ENCODE measurements around the gene LCLAT1. TPM values are rescaled to one million over a fixed set of nuclear protein-coding genes. Genes with fewer than 3 reads are reported as not detected.

LCLAT1 gene
- total and polyA plus RNA-seq, 8 donors = 13.1 to 24.9 (median 14.8) TPM

DNA sequence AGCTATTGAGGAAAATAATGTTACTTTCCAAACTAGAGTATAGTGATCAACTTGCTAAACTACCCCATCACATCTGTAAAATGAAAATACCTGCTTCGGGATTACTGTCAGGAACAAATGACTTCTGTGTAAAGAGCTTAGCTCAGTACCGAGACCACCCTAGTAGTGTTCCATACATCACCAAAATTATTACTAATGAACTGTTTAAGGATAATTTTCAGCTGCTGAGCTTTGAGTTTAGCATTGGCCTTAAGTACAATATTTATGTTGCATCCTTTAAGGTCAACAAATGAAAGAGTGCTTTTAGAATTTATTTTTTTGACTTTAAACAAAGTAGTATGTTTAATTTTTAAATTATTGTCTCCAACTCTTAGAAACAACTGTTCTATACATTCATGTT, 144.1 kb downstream of the LCLAT1 start:
- TF ChIP-seq, protein P1, sequence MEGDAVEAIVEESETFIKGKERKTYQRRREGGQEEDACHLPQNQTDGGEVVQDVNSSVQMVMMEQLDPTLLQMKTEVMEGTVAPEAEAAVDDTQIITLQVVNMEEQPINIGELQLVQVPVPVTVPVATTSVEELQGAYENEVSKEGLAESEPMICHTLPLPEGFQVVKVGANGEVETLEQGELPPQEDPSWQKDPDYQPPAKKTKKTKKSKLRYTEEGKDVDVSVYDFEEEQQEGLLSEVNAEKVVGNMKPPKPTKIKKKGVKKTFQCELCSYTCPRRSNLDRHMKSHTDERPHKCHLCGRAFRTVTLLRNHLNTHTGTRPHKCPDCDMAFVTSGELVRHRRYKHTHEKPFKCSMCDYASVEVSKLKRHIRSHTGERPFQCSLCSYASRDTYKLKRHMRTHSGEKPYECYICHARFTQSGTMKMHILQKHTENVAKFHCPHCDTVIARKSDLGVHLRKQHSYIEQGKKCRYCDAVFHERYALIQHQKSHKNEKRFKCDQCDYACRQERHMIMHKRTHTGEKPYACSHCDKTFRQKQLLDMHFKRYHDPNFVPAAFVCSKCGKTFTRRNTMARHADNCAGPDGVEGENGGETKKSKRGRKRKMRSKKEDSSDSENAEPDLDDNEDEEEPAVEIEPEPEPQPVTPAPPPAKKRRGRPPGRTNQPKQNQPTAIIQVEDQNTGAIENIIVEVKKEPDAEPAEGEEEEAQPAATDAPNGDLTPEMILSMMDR (IDR thresholded peaks at IDR 0.05) = no peak
- peak in 1 of 4 donors; percentile 40 for DNase-seq
- no peak overlapping the region for H3K27ac ChIP-seq
- H3K4me1 ChIP-seq = no peaks in the 10 kb centered on the region
- intact Hi-C loops (cut with DNase I) = no loop called here
- H3K4me3 ChIP-seq = no peak overlapping the region
- no peaks in the 10 kb centered on the region for H3K36me3 ChIP-seq
- H3K9me3 ChIP-seq = no peaks in the 10 kb centered on the region
- no peak for ATAC-seq
- H3K27me3 ChIP-seq = no peaks in the 10 kb centered on the region

DNA sequence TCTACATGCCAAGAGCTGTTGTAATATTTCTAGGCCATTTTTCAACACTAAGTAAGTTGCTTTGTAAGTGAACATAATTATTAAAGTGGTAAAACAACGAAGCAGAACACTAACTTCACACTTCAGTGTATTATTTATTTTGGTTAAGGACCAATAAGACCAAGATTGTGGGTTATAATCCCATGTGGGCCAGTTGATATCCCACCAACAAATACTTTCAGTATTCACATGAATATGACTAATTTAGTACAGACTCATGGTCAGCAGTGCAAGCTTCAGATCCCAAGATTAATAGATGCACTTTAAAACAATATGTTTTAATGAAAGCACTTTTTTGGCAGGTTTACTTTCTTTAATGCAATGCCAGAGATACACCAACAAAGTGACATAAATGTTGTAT, 154.3 kb downstream of the LCLAT1 start:
- TF ChIP-seq, protein P1 (IDR thresholded peaks at IDR 0.05) = no peak
- H3K4me1 ChIP-seq = no peaks in the 10 kb centered on the region
- no peak for ATAC-seq
- DNase-seq = no peak
- intact Hi-C loops (cut with DNase I) = no loop called here
- H3K4me3 ChIP-seq = no peak overlapping the region
- no peak overlapping the region for H3K27ac ChIP-seq
- H3K9me3 ChIP-seq = peaks cover 0 to 7% of the 10 kb centered on the region in 2 donors
- H3K36me3 ChIP-seq = no peaks in the 10 kb centered on the region
- no peaks in the 10 kb centered on the region for H3K27me3 ChIP-seq

DNA sequence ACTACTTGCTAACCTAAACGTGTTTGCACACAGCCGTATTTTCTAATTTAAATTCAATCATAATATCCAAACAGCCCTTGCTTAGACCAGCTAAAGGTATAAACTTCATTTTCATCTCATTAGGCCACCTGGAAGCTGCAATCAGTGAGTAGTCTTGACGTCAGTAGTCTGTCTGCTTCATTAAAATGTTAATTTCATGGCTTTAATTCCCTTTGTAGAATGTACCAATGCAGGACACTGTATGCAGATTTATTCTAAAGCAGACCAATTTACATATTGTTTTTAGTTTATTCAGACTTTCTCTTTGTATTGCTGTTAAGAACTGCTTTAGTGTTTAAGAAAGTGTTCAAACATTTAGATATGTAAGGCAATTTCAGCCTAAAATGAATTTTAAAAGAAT, 158.2 kb downstream of the LCLAT1 start:
- Histone ChIP-seq H3K27ac (no peak overlapping the region), H3K4me1 (no peaks in the 10 kb centered on the region), H3K4me3 (no peak overlapping the region), H3K27me3 (no peaks in the 10 kb centered on the region), H3K9me3 (no peaks in the 10 kb centered on the region), H3K36me3 (no peaks in the 10 kb centered on the region)
- intact Hi-C loops (cut with DNase I) = no loop called here
- DNase-seq = no peak
- TF ChIP-seq, protein P1 (IDR thresholded peaks at IDR 0.05) = no peak
- ATAC-seq = no peak

DNA sequence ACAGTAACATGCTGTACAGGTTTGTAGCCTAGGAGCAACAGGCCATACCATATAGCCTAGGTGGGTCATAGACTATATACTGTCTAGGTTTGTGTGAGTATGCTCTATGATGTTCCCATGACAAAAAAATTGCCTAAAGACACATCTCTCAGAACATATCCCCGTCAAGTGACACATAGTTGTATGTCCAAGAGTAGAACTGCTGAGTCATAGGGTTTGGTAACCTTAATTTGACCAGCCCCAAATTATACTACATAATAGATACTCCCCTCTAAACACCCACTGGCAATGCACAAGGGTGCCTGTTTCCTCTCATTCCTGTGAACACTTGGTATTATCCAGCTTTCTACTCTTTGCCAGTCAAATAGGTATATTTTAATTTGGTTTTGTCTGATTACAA, 161.6 kb downstream of the LCLAT1 start:
- no peak for DNase-seq
- ATAC-seq = no peak
- no peaks in the 10 kb centered on the region for H3K4me1 ChIP-seq
- no peaks in the 10 kb centered on the region for H3K36me3 ChIP-seq
- no peak overlapping the region for H3K4me3 ChIP-seq
- no peaks in the 10 kb centered on the region for H3K9me3 ChIP-seq
- H3K27ac ChIP-seq = no peak overlapping the region
- TF ChIP-seq, protein P1 (IDR thresholded peaks at IDR 0.05) = no peak
- intact Hi-C loops (cut with DNase I) = no loop called here
- no peaks in the 10 kb centered on the region for H3K27me3 ChIP-seq

DNA sequence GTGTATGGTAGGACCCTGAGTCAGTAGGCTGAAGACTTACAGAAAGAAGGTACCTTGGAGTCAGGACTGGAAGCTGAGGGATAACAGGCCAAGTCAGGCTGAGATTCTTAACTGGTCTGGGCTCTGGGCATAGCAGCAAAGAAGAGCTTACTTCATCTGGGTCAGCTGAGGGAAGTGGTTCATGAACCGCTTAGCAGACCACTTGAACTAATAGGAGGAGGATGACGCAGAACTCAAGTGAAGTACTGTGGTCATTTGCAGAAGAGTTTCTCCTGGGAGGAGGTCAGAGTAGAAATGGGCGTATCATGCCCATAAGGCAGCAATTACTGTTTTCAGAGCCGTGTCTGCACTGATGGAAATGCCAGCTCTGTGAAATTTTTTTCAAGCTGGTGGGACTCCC, 164.5 kb downstream of the LCLAT1 start:
- intact Hi-C loops (cut with DNase I) = no loop called here
- no peak overlapping the region for H3K4me3 ChIP-seq
- DNase-seq (peak in 2 of 4 donors; percentile 46 to 50), ATAC-seq (peak; percentile 91)
- H3K27me3 ChIP-seq = no peaks in the 10 kb centered on the region
- no peaks in the 10 kb centered on the region for H3K4me1 ChIP-seq
- peak overlapping the region in 1 of 2 donors; percentile 62 for H3K27ac ChIP-seq
- H3K36me3 ChIP-seq = no peaks in the 10 kb centered on the region
- no peaks in the 10 kb centered on the region for H3K9me3 ChIP-seq
- TF ChIP-seq, protein P1 (IDR thresholded peaks at IDR 0.05) = no peak
